ENCODE data around the gene BBC3.
A peak's percentile ranks its signal among the peaks of the same experiment; 100 is the strongest.
"Not testable (repeated sequence)": the region's sequence is repeated elsewhere in the genome, so short reads cannot be mapped to it uniquely, and the experiment has no call there.

BBC3 gene

GRCh38 chr19:47266401-47266941 lies 35.5 kb upstream of the BBC3 start:
- Mint-ChIP-seq H3K36me3 (ENCODE audit: low read depth) (peaks cover 43% of the 10 kb centered on the region), H3K4me3 (no peak overlapping the region), H3K27ac (no peak overlapping the region), H3K27me3 (no peaks in the 10 kb centered on the region), H3K9me3 (no peaks in the 10 kb centered on the region), H3K4me1 (ENCODE audit: low read depth) (no peaks in the 10 kb centered on the region)

DNA sequence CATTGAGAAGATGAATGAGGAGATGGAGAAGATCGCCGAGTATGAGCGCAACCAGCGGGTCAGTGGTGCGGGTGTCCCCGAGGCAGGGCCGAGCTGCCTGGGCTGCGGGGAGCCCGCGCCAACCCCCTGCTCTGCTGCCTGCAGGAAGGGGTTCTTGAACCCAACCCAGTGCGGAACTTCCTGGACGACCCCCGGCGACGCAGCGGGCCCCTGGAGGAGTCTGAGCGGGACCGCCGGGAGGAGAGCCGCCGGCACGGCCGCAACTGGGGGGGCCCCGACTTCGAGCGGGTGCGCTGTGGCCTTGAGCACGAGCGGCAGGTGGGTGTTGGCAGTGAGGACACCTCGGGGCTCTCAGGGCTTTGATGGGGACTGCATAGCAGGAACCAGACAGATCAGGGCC lies 33.6 kb upstream of the BBC3 start:
- H3K4me1 Mint-ChIP-seq (ENCODE audit: low read depth), result no peaks in the 10 kb centered on the region
- H3K9me3 Mint-ChIP-seq, result no peaks in the 10 kb centered on the region
- H3K36me3 Mint-ChIP-seq (ENCODE audit: low read depth), result peaks cover 48% of the 10 kb centered on the region
- H3K27me3 Mint-ChIP-seq, result no peaks in the 10 kb centered on the region
- no peak overlapping the region for H3K27ac Mint-ChIP-seq
- no peak overlapping the region for H3K4me3 Mint-ChIP-seq

DNA sequence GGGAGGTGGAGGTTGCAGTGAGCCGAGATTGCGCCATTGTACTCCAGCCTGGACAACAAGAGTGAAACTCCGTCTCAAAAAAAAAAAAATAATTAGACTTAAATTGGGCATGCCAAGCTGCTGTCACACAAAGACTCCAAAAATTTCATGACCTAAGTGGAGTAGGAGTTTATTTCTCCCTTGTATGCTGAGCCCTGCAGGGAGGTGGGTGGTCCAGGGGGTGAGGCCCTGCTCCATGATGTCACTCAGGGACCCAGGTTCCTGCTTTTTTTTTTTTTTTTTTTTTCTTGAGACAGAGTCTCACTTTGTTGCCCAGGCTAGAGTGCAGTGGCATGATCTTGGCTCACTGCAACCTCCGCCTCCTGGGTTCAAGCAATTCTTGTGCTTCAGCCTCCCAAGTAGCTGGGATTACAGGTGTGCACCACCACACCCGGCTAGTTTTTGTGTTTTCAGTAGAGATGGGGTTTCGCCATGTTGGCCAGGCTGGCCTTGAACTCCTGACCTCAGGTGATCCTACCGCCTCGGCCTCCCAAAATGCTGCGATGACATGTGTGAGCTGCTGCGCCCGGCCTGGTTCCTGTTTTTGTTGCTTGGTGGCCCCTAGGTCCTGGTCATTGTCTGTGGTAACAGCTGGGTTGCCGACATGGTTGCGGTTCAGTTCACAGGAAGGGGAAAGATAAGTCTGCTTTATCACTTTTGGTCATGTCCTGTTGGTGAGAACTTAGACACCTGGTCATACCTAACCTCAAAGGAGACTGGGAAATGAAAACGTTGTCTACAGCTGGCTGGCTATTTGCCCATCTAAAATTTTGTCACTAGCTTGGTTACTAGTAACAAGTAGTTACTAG lies 31.2 kb upstream of the BBC3 start:
- H3K27me3 Mint-ChIP-seq, H3K9me3 Mint-ChIP-seq, H3K27ac Mint-ChIP-seq, H3K4me3 Mint-ChIP-seq: not testable (repeated sequence)
- peaks cover 22% of the 10 kb centered on the region for H3K4me1 Mint-ChIP-seq (ENCODE audit: low read depth)
- H3K36me3 Mint-ChIP-seq (ENCODE audit: low read depth), result peaks cover 47% of the 10 kb centered on the region

GRCh38 chr19:47260476-47260875 lies 29.5 kb upstream of the BBC3 start:
- Mint-ChIP-seq H3K4me1 (ENCODE audit: low read depth) (peaks cover 24% of the 10 kb centered on the region), H3K4me3 (no peak overlapping the region), H3K9me3 (no peaks in the 10 kb centered on the region), H3K27ac (peak overlapping the region; percentile 9), H3K36me3 (ENCODE audit: low read depth) (peaks cover 34% of the 10 kb centered on the region), H3K27me3 (no peaks in the 10 kb centered on the region)

GRCh38 chr19:47258895-47259555 lies 28.0 kb upstream of the BBC3 start:
- H3K36me3 Mint-ChIP-seq (ENCODE audit: low read depth), result peaks cover 25% of the 10 kb centered on the region
- H3K4me1 Mint-ChIP-seq (ENCODE audit: low read depth), result peaks cover 24% of the 10 kb centered on the region
- peak overlapping the region; percentile 63 for H3K27ac Mint-ChIP-seq
- peak overlapping the region; percentile 64 for H3K4me3 Mint-ChIP-seq
- no peaks in the 10 kb centered on the region for H3K27me3 Mint-ChIP-seq
- H3K9me3 Mint-ChIP-seq, result no peaks in the 10 kb centered on the region

DNA sequence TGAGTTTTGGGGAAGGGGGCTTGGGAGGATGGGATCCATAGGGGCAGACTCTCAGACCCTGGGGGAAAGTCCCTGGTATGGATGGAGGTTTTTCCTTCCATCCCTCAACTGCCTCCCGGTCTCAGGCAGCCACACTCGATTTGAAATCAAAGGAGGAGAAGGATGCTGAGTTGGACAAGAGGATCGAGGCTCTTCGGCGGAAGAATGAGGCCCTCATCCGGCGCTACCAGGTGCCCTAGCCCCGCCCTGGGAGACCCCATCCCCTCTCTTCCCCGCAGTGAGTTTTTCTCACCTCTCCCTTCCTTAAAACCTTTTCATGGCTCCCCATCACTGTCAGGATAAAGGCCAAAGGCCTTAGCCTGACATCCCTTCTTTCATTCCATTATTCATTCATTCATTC lies 27.4 kb upstream of the BBC3 start:
- peak overlapping the region; percentile 63 for H3K27ac Mint-ChIP-seq
- H3K4me3 Mint-ChIP-seq, result peak overlapping the region; percentile 87
- no peaks in the 10 kb centered on the region for H3K27me3 Mint-ChIP-seq
- H3K36me3 Mint-ChIP-seq (ENCODE audit: low read depth), result peaks cover 24% of the 10 kb centered on the region
- H3K9me3 Mint-ChIP-seq, result no peaks in the 10 kb centered on the region
- H3K4me1 Mint-ChIP-seq (ENCODE audit: low read depth), result peaks cover 24% of the 10 kb centered on the region

GRCh38 chr19:47257411-47258169 lies 26.6 kb upstream of the BBC3 start:
- Mint-ChIP-seq H3K4me3 (peak overlapping the region; percentile 87), H3K9me3 (no peaks in the 10 kb centered on the region), H3K4me1 (ENCODE audit: low read depth) (peaks cover 24% of the 10 kb centered on the region)

DNA sequence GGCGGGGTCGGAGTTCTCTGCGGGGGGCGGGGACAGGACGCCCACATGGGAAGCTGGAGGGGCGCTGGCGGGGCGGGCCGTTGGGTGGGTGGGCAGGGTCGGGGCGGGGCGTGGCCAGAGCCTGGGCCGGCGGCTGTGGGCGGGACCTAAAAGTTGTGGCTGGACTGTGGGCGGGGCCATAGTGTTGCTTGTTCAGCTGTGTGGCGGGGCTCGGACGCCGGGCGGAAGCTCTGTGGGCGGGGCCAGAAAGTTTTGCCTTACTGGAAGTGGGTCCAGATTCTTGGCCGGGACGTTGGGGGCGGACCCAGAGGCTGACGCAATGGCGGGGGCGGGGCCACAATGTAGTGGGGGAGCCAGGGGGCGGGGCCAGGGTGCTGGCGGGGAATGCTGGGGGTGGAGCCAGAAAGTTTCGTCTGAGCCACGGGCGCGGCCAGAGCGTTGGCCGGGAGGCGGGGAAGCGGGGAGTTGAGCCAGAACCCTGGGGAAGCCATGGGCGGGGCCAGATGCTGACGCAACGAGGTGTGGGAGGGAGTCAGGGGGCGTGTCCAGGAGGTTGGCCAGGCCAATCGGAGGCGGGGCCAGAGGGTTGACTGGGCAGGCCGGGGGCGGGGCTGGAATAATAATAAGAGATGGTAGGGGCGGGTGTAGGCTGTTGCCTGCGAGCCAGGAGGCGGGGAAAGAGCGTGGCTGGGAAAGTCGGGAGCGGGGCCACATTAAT lies 25.9 kb upstream of the BBC3 start:
- Mint-ChIP-seq H3K4me1 (ENCODE audit: low read depth) (peaks cover 24% of the 10 kb centered on the region), H3K9me3 (no peaks in the 10 kb centered on the region), H3K4me3 (peak overlapping the region; percentile 87), H3K27me3 (no peaks in the 10 kb centered on the region), H3K36me3 (ENCODE audit: low read depth) (peaks cover 20% of the 10 kb centered on the region), H3K27ac (peak overlapping the region; percentile 90)

More at GRCh38 chr19:47257411-47258169, 26.6 kb upstream of the BBC3 start:
- H3K27ac Mint-ChIP-seq, result peak overlapping the region; percentile 90
- H3K27me3 Mint-ChIP-seq, result no peaks in the 10 kb centered on the region
- peaks cover 24% of the 10 kb centered on the region for H3K36me3 Mint-ChIP-seq (ENCODE audit: low read depth)

- Mint-ChIP-seq H3K4me1 (ENCODE audit: low read depth) (peaks cover 24% of the 10 kb centered on the region), H3K36me3 (ENCODE audit: low read depth) (peaks cover 16% of the 10 kb centered on the region), H3K27ac (peak within 1 kb of the TSS; percentile 94), H3K9me3 (no peaks in the 10 kb centered on the region), H3K4me3 (peak within 1 kb of the TSS; percentile 93), H3K27me3 (no peaks in the 10 kb centered on the region)
Measured at GRCh38 chr19:47255879-47256692, 25.1 kb upstream of the BBC3 start, which contains the start of gene CCDC9. Gene CCDC9, plus strand, starts transcription at chr19:47256525. Its CDS starts 1,876 bp downstream, at chr19:47258401.

GRCh38 chr19:47253970-47254369 lies 23.0 kb upstream of the BBC3 start:
- H3K27me3 Mint-ChIP-seq, result no peaks in the 10 kb centered on the region
- peaks cover 4% of the 10 kb centered on the region for H3K36me3 Mint-ChIP-seq (ENCODE audit: low read depth)
- H3K9me3 Mint-ChIP-seq, result no peaks in the 10 kb centered on the region
- H3K4me1 Mint-ChIP-seq (ENCODE audit: low read depth), result peaks cover 18% of the 10 kb centered on the region
- no peak overlapping the region for H3K4me3 Mint-ChIP-seq
- H3K27ac Mint-ChIP-seq, result no peak overlapping the region

DNA sequence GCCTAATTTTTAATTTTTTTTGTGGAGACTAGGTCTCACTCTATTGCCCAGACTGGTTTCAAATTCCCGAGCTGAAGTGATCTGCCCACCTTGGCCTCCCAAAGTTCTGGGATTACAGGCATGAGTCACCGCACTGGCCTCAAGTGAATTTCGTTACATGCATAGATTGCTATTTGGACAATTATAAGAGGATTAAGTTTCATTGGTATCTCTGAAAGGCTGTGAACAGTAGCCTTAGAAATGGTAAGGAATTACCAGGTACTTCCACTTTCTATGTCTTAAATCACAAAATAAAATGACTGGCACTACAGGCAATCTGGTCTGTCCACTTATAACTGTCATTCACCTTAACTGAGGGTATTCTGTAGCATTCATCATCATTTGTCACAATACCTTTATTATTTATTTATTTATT lies 22.5 kb upstream of the BBC3 start:
- no peak overlapping the region for H3K4me3 Mint-ChIP-seq
- H3K27ac Mint-ChIP-seq, result no peak overlapping the region

GRCh38 chr19:47253016-47253415 lies 22.0 kb upstream of the BBC3 start:
- not testable (repeated sequence) for H3K27ac Mint-ChIP-seq; H3K9me3 Mint-ChIP-seq; H3K36me3 Mint-ChIP-seq (ENCODE audit: low read depth); H3K4me3 Mint-ChIP-seq; H3K4me1 Mint-ChIP-seq (ENCODE audit: low read depth); H3K27me3 Mint-ChIP-seq

More for the DNA sequence above, 22.5 kb upstream of the BBC3 start:
- Mint-ChIP-seq H3K36me3 (ENCODE audit: low read depth) (no peaks in the 10 kb centered on the region), H3K4me1 (ENCODE audit: low read depth) (peaks cover 13% of the 10 kb centered on the region), H3K9me3 (no peaks in the 10 kb centered on the region), H3K27me3 (no peaks in the 10 kb centered on the region)

DNA sequence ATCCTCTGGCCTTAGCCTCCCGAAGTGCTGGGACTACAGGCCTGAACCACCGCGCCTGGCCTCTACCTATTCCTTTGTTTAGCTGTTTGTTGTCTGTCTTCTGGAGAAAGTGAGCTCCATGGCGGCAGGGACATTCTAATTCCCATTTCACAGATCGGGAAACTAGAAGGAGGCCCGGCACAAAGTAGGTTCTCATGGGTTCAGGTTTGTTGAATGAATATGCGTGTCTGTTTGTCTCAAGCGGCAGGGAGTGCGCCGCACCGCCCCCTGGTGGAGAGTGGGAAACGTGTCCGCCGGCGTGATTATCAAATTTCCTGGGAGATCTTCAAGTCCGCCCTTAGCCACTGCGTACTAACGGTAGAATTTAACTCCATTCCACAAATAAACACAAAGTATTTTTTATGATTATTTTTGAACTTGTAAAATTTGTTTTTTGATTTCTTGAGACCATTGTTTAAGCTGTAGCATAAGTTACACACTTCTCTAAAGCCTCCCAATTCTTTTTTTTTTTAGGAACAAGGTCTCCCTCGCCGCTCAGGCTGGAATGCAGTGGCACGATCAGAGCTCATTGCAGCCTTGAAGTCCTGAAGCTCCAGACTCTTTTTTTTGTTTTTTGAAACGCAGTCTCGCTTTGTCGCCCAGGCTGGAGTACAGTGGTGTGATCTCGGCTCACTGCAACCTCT lies 16.4 kb upstream of the BBC3 start:
- H3K27ac Mint-ChIP-seq, result no peak overlapping the region
- peaks cover 4% of the 10 kb centered on the region for H3K4me1 Mint-ChIP-seq (ENCODE audit: low read depth)
- no peaks in the 10 kb centered on the region for H3K27me3 Mint-ChIP-seq
- no peaks in the 10 kb centered on the region for H3K36me3 Mint-ChIP-seq (ENCODE audit: low read depth)
- H3K4me3 Mint-ChIP-seq, result no peak overlapping the region
- no peaks in the 10 kb centered on the region for H3K9me3 Mint-ChIP-seq
